GM15510 (cell line): ENCODE results near the gene CEP164.

Experiments
- POLR2A ChIP-seq: IDR thresholded peaks from 3 replicates; pipeline ENCODE4 v1.6.1; 2011; ENCODE audit warnings: borderline replicate concordance; ENCODE audit not compliant: insufficient read length; ENCODE audit errors: extremely low read depth

The CEP164 gene

DNA sequence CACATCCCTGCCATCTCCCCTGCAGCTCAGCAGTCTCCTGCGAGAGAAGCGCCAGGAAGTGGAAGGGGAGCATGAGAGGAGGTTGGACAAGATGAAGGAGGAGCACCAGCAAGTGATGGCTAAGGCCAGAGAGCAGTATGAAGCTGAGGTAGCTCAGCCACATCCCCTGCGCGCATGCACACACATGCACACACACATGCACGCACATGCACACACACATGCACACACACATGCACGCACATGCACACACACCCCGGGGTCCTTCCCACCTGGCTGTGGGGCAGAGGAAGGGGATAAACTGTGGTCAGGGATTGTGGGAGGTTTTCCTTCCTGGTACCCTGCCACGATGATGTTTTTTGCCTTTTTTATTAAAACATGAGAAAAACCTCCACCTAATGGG lies 65.3 kb downstream of the CEP164 start:
- no peak for TF ChIP-seq POLR2A

DNA sequence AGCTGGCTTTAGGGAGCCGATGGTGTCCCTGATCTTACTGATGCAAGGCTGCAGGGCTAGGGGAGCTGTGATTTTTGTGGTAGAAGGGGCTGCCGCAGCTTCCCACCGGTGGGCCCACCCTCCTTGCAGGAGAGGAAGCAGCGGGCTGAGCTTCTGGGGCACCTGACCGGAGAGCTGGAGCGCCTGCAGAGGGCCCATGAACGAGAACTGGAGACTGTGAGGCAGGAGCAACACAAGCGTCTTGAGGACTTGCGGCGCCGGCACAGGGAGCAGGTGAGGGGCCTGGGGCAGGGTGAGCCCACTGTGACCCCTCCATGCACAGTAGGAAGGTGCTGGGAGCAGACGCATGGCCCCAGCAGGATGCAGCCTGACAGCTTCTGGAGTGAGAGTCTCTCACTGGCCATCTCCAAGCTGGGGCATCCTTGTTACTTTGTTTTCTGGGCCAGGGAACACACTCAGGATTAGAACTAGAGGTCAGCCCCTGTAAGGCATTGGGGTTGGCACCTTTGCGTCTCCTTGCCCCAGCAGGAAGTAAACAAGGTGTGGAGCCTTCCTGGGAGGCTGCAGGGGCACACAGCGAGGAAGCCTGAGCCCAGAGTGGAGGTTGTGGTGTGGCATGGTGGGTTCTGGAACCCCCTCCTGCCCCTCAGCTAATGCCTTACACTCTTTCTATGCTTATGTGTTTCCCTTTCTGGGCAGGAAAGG lies 66.7 kb downstream of the CEP164 start:
- TF ChIP-seq POLR2A = no peak

GRCh38 chr11:117395476-117395875 lies 67.8 kb downstream of the CEP164 start:
- TF ChIP-seq POLR2A = no peak

- no peak for TF ChIP-seq POLR2A
Observed at GRCh38 chr11:117396970-117397369, 69.3 kb downstream of the CEP164 start.

GRCh38 chr11:117407016-117407415 lies 79.4 kb downstream of the CEP164 start:
- no peak for TF ChIP-seq POLR2A

DNA sequence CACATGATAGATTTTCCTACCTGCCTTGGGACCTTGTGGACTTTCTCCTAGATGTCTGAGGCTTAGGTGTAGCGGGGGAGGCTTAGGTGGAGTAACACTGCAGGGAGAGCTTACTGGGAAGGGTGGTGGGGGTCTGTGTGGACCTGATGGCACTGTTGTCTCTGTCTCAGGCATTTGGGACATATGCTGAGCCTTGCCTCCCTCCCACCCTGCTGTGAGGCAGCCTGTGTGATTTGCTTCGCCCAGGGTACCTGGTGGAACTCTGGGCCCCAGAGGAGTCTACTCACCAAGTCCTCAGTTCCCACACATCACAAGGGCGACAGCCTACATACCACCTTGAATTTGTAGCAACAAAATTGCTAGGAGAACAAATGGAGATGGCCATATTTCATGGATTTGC lies 80.7 kb downstream of the CEP164 start:
- no peak for TF ChIP-seq POLR2A

- no peak for TF ChIP-seq POLR2A
Observed at GRCh38 chr11:117409511-117409910, 81.9 kb downstream of the CEP164 start.

DNA sequence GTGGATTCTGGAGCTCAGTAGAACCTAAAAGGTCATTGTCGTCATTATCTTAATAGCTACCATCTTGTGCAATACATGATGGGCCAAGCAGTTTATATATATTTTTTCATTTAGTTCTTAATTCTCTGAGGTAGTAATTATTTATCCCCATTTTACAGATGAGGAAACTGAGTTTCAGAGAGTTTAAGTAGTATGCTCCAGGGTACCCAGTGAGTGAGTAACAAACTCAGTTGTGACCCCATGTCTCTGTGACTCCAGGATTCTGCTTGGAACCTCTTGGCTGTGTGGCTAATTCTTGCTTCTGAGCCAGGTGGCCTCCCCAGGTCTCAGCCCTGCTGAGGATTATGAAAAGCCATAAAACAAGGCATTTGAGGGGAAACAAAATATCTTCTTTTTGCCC lies 82.6 kb downstream of the CEP164 start:
- TF ChIP-seq POLR2A = no peak

GRCh38 chr11:117410861-117411710 lies 83.4 kb downstream of the CEP164 start:
- TF ChIP-seq POLR2A = no peak

DNA sequence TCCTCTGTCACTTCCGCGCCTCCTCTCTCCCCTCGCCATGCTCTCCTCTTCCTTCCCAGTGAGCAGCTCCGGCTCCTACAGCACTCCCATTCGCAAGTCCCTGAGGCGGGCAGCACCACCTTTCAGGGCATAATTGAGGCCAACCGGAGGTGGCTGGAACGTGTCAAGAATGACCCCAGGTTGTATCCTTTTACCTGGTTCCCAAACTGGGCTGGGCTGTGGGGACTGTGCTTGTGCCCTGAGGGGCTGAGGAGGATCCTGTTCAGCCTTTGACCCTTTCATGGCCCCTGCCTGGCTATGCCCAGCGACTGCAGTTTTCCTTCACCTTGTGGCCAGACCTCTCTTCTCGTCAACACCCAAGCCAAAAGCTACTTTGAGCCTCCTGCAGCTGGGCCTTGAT lies 84.1 kb downstream of the CEP164 start:
- TF ChIP-seq POLR2A = no peak

DNA sequence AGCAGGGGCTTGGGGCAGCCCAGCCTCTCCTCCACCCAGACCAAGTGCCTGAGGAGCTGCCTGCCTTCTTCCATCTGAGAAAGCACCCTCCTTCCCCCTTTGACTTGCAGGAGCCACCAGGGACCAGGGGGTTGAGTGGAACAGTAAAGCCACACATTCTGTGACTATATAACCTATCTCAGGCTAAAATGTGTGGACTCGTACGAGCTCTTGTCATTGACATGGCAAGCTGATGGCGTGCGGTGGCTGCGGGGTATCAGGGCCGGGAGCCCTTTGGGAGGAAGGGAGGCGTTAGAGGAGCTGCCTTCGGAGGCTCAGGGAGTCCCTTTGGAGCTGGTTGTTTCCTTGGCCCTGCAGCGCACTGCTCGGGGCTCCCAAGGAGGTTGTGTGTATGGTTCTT lies 84.5 kb downstream of the CEP164 start:
- no peak for TF ChIP-seq POLR2A

DNA sequence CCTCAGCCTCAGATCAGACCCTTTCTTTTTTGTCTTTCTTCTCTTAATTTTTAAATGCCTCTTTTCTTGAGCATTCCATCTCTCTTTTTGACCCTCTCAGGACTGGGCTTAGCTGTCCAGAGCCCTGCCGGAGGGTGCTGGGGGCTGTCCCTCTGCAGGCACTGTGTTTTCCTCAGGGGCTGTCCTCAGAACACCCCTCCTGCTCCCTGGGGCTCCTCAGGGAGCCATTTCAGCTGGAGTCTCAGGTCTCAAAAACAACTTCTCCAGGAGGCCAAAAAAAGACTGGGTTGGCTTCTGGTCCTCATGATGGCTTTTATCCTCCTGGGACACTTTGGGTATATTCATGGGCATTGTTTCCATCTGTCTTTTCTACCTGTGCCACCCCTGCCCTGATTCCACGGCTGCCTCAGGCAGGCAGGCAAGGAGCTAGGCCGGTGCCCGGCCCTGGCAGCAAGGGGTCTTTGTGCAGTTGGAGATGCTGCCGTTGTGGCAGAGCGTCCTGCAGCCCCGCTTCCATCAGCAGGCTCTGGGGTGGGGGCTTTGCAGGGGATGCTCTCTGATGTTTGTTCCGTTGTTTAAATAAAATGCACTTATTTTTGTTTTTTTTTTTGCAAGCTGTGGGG lies 85.1 kb downstream of the CEP164 start:
- TF ChIP-seq POLR2A = no peak

DNA sequence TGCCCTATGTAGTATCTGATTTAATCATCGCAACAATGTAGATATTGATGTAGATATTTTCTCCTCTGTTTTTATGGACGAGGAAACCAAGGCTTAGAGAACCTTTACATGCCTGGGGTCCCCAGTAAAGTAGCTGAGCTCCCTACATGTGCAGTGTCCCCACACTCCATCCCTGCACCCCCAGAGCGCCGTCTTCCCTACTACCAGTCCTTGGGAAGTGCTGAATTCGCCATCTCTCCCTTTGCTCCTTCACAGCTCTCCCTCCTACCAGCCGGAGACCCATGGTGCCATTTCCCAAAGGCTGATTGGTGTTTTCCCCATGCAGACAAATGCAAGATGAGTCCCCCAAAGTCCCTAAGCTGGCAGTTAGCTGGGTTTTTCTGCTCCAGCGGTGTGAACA lies 86.0 kb downstream of the CEP164 start:
- no peak for TF ChIP-seq POLR2A

GRCh38 chr11:117414724-117415123 lies 87.1 kb downstream of the CEP164 start:
- TF ChIP-seq POLR2A = no peak

GRCh38 chr11:117415358-117415896 lies 87.8 kb downstream of the CEP164 start:
- no peak for TF ChIP-seq POLR2A
